ENCODE results near the gene ADRA2A.

GRCh38 chr10:111079241-111079760, 2.5 kb downstream of the ADRA2A start:
- TF ChIP-seq ZFP30 (CRISPR knock-in tag; IDR thresholded peaks at IDR 0.05): no peak
- no peak for TF ChIP-seq TCF4 (CRISPR knock-in tag; IDR thresholded peaks at IDR 0.05; ENCODE audit: borderline replicate concordance)
- no peak for TF ChIP-seq ZNF70 (CRISPR knock-in tag; IDR thresholded peaks at IDR 0.05)
- no peak for TF ChIP-seq TSHZ2 (CRISPR knock-in tag; IDR thresholded peaks at IDR 0.05)
- TF ChIP-seq, protein P1, sequence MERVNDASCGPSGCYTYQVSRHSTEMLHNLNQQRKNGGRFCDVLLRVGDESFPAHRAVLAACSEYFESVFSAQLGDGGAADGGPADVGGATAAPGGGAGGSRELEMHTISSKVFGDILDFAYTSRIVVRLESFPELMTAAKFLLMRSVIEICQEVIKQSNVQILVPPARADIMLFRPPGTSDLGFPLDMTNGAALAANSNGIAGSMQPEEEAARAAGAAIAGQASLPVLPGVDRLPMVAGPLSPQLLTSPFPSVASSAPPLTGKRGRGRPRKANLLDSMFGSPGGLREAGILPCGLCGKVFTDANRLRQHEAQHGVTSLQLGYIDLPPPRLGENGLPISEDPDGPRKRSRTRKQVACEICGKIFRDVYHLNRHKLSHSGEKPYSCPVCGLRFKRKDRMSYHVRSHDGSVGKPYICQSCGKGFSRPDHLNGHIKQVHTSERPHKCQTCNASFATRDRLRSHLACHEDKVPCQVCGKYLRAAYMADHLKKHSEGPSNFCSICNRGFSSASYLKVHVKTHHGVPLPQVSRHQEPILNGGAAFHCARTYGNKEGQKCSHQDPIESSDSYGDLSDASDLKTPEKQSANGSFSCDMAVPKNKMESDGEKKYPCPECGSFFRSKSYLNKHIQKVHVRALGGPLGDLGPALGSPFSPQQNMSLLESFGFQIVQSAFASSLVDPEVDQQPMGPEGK (CRISPR knock-in tag; IDR thresholded peaks at IDR 0.05; ENCODE audit: borderline replicate concordance): no peak
